ENCODE measurements around the gene PLXNA1. TPM values are rescaled to one million over a fixed set of nuclear protein-coding genes. Genes with fewer than 3 reads are reported as not detected.

The PLXNA1 gene
- total RNA-seq, 1 donor, result 6.1 TPM

GRCh38 chr3:127032296-127032990 lies 49.5 kb downstream of the PLXNA1 start:
- no peaks in the 10 kb centered on the region for H3K9me3 ChIP-seq (ENCODE audit: low read depth, low read length)
- H3K4me3 ChIP-seq (ENCODE audit: low read length), result no peak overlapping the region
- no peaks in the 10 kb centered on the region for H3K27me3 ChIP-seq (ENCODE audit: insufficient read depth, low read length)
- no peaks in the 10 kb centered on the region for H3K4me1 ChIP-seq (ENCODE audit: insufficient read depth, low read length)

Other genes starting within 250 kb of the PLXNA1 start
- not detected for gene PRR23E, start 210.0 kb downstream of the PLXNA1 start, total RNA-seq